ENCODE measurements around the gene PLA2G2F.

Gene PLA2G2F

GRCh38 chr1:20107351-20107750, 31.8 kb upstream of the PLA2G2F start:
- no peak overlapping the region for H3K4me3 ChIP-seq (ENCODE audit: low read depth, low read length)
- no peak for DNase-seq (ENCODE audit: low read depth)
- no peak for TF ChIP-seq CTCF (IDR thresholded peaks at IDR 0.05; ENCODE audit: control insufficient read depth, extremely low read depth, insufficient read depth)

GRCh38 chr1:20107796-20108195, 31.3 kb upstream of the PLA2G2F start:
- no peak overlapping the region for H3K4me3 ChIP-seq (ENCODE audit: low read depth, low read length)
- TF ChIP-seq CTCF (IDR thresholded peaks at IDR 0.05; ENCODE audit: control insufficient read depth, extremely low read depth, insufficient read depth): no peak
- no peak for DNase-seq (ENCODE audit: low read depth)

GRCh38 chr1:20108366-20109123, 30.6 kb upstream of the PLA2G2F start:
- no peak overlapping the region for H3K4me3 ChIP-seq (ENCODE audit: low read depth, low read length)
- TF ChIP-seq CTCF (IDR thresholded peaks at IDR 0.05; ENCODE audit: control insufficient read depth, extremely low read depth, insufficient read depth): no peak
- DNase-seq (ENCODE audit: low read depth): no peak

GRCh38 chr1:20109223-20109856, 29.8 kb upstream of the PLA2G2F start:
- no peak overlapping the region for H3K4me3 ChIP-seq (ENCODE audit: low read depth, low read length)
- no peak for DNase-seq (ENCODE audit: low read depth)
- no peak for TF ChIP-seq CTCF (IDR thresholded peaks at IDR 0.05; ENCODE audit: control insufficient read depth, extremely low read depth, insufficient read depth)

- no peak for TF ChIP-seq CTCF (IDR thresholded peaks at IDR 0.05; ENCODE audit: control insufficient read depth, extremely low read depth, insufficient read depth)
- DNase-seq (ENCODE audit: low read depth): no peak
- no peak overlapping the region for H3K4me3 ChIP-seq (ENCODE audit: low read depth, low read length)
Measured at GRCh38 chr1:20110679-20111078, 28.4 kb upstream of the PLA2G2F start.

GRCh38 chr1:20111452-20111851, 27.7 kb upstream of the PLA2G2F start:
- DNase-seq (ENCODE audit: low read depth): no peak
- TF ChIP-seq CTCF (IDR thresholded peaks at IDR 0.05; ENCODE audit: control insufficient read depth, extremely low read depth, insufficient read depth): no peak
- H3K4me3 ChIP-seq (ENCODE audit: low read depth, low read length): no peak overlapping the region

All from LNCaP clone FGC (cell line).